Central memory CD8-positive, alpha-beta T cell (primary cell): ENCODE measurements around the gene MCM10.

Experiments used
- ATAC-seq: fragments of 150-1000 bp; cut with Tn5 transposase; replicated peaks from 2 replicates; pipeline ENCODE4 v1.10.0; 2022; ENCODE audit warnings: mild to moderate bottlenecking, moderate FRiP score, moderate number of reproducible peaks; ENCODE audit not compliant: poor library complexity, severe bottlenecking; ENCODE audit errors: extremely low read depth
- DNase-seq, 2 donors: peaks; one replicate each; pipeline ENCODE4 v3.0.0; 2021; ENCODE audit warnings: low spot score in 2 of 2
- H3K27ac Mint-ChIP-seq: one replicate; pipeline ENCODE4 v1.8.0; 2022; ENCODE audit warnings: low read depth, mild to moderate bottlenecking, moderate library complexity, mixed read lengths
- H3K27me3 Mint-ChIP-seq: one replicate; pipeline ENCODE4 v1.8.0; 2022; ENCODE audit warnings: mixed read lengths
- H3K36me3 Mint-ChIP-seq: one replicate; pipeline ENCODE4 v1.8.0; 2022; ENCODE audit warnings: mild to moderate bottlenecking, moderate library complexity, mixed read lengths; ENCODE audit not compliant: insufficient read depth
- H3K4me1 Mint-ChIP-seq: one replicate; pipeline ENCODE4 v1.8.0; 2022; ENCODE audit warnings: mixed read lengths
- H3K4me3 Mint-ChIP-seq: one replicate; pipeline ENCODE4 v1.8.0; 2022; ENCODE audit warnings: mild to moderate bottlenecking, moderate library complexity, mixed read lengths
- H3K9me3 Mint-ChIP-seq: one replicate; pipeline ENCODE4 v1.8.0; 2022; ENCODE audit warnings: mixed read lengths

MCM10 gene

DNA sequence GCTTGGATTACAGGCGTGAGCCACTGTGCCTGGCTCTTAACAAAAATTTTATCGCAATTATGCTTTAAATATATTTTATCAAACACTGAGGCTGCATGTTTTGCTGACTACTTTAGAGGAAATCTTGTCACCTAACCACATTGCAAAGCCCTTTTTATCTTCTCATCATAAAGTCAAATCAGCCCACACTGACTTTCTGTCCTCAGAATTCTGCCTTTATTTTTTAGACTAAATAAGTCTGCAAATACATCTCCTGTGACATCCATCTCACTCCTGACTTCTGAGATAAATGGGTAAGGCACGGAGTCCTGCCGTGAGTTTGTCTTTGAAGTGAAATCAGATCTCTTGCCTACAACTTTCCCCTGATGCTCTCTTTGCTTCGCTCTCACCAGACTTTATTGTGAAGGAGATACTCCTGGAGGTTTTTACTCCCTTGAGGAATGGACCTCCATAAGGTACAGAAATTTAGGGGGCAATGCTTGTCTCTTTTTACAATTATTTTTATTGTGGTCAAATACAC lies 96.3 kb downstream of the MCM10 start:
- DNase-seq, result no peak
- H3K27me3 Mint-ChIP-seq, result peaks cover 31% of the 10 kb centered on the region
- H3K27ac Mint-ChIP-seq, result no peak overlapping the region
- ATAC-seq, result no peak
- no peaks in the 10 kb centered on the region for H3K9me3 Mint-ChIP-seq
- H3K4me3 Mint-ChIP-seq, result no peak overlapping the region
- no peaks in the 10 kb centered on the region for H3K4me1 Mint-ChIP-seq
- H3K36me3 Mint-ChIP-seq, result no peaks in the 10 kb centered on the region
